Prostate gland (tissue), 2 donors: ENCODE measurements around the gene DAAM1.

Experiments used
- CTCF ChIP-seq, 4 experiments: fragments of 200-600 bp in 2 of 4; fragments of 450-650 bp in 2 of 4; sonication (generic) in 2 of 4; IDR thresholded peaks; 1 replicate in 3 of 4; 2 replicates in 1 of 4; pipeline ENCODE4 v1.5.1; 2016 to 2019; ENCODE audit warnings: antibody characterized with exemption in 4 of 4, mild to moderate bottlenecking in 2 of 4, moderate library complexity in 2 of 4
- POLR2A ChIP-seq: fragments of 450-650 bp; IDR thresholded peaks from one replicate; pipeline ENCODE4 v1.6.1; 2016; ENCODE audit warnings: antibody characterized with exemption, mild to moderate bottlenecking
- POLR2AphosphoS5 ChIP-seq: sonication (generic); formaldehyde crosslinking; IDR thresholded peaks from one replicate; pipeline ENCODE4 v1.6.1; 2017; ENCODE audit warnings: antibody characterized with exemption

- TF ChIP-seq CTCF (IDR thresholded peaks at IDR 0.05) (no peak), POLR2AphosphoS5 (no peak), POLR2A (no peak)
These were observed 167.8 kb downstream of the DAAM1 start for GRCh38 chr14:59356312-59356711.
